Retinal pigment epithelial cell (primary cell): Measurements from ENCODE around the gene SGCA.

Experiments used
- DNase-seq: peaks from one replicate; pipeline ENCODE4 v3.0.0-alpha.2; 2010; ENCODE audit warnings: low read depth
- H3K4me3 ChIP-seq: 2 replicates; pipeline ENCODE4 v1.5.1; 2011; ENCODE audit warnings: mild to moderate bottlenecking, low read length, control low read depth, moderate library complexity
- CTCF ChIP-seq: conservative IDR thresholded peaks from 2 replicates; pipeline ENCODE4 v1.5.1; 2011; ENCODE audit warnings: low read depth, low read length, control low read depth, inconsistent platforms

SGCA gene

GRCh38 chr17:50194934-50195865 is 29.4 kb downstream of the SGCA start:
- no peak overlapping the region for H3K4me3 ChIP-seq
- peak; percentile 10 for TF ChIP-seq CTCF
- no peak for DNase-seq

- H3K4me3 ChIP-seq, result no peak overlapping the region
- DNase-seq, result no peak
- TF ChIP-seq CTCF, result no peak
Observed at GRCh38 chr17:50196036-50196435, 30.2 kb downstream of the SGCA start.

DNA sequence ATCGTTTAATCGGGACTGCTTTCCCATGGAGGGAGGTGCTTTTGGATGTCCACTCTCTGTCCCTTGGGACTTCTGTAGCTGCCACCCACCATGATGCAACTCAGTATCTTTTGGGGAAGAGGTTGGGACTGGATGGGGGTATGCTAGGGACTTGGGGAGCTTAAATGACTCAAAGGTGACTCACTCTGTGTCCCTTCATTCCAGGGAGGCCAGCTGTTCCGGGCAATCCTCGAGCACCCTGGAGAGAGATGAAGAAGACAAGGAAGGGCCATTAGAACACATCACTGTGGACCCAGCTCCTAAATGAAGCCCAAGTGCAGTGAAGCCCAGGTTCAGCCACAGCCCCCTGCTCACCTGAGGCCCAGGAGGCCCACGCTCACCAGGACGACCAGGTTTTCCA is 31.0 kb downstream of the SGCA start:
- no peak for DNase-seq
- no peak overlapping the region for H3K4me3 ChIP-seq
- TF ChIP-seq CTCF, result no peak

DNA sequence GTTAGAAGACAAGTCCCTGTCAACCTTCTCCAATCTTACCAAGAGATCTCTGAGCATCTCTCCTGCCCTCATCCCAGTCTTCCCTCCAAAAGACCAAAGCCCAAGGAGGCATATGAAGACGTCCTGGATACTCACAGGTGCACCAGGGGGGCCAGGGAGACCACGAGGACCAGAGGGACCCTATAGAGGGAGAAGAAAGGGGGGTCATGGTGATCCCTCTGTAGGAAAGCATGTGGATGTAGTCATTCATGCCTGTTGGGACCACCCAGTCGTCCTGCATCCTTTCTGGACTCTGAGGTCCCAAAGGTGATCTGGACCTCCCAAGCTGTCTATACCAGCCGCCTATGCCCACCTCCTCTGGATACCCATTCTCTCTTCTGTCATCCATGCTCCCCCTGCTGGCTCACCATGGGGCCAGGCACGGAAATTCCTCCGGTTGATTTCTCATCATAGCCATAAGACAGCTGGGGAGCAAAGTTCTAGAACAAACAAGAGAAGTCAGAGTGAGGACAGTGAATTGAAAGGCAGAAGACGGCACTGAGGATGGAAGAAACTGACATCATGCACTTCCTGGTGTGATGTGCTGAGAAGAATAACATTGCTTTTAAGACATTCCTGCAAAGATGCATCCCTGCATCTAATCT is 32.3 kb downstream of the SGCA start:
- no peak for DNase-seq
- peak; percentile 91 for TF ChIP-seq CTCF
- no peak overlapping the region for H3K4me3 ChIP-seq

DNA sequence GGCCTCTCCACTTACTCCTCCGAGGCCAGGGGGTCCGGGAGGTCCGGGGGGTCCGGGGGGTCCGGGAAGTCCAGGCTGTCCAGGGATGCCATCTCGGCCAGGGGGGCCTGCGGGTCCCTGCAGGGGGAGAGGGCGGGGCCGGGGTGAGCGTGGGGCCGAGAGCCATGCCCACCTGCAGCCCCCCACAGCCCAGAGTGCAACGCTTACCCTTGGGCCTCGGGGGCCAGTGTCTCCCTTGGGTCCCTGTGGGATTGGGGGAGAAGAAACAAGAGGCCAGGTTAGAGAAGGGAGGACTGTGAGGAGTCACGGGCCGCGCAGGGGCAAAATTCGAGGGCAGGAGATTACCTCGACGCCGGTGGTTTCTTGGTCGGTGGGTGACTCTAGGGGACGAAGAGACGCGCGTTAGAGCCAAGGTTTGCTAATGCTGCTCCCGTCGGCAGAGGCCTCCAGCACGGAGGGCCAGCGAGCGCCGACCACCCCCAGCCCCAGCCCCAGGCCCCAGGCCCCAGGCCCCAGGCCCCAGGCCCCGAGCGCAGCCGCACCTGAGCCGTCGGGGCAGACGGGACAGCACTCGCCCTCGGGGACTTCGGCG is 33.5 kb downstream of the SGCA start:
- H3K4me3 ChIP-seq, result peak overlapping the region; percentile 54
- DNase-seq, result no peak
- no peak for TF ChIP-seq CTCF

GRCh38 chr17:50199803-50200456 is 34.1 kb downstream of the SGCA start:
- no peak for TF ChIP-seq CTCF
- peak; percentile 85 for DNase-seq
- peak overlapping the region; percentile 54 for H3K4me3 ChIP-seq
